CD4-positive, alpha-beta T cell (primary cell): ENCODE measurements around the gene TRIM40. TPM values are rescaled to one million over a fixed set of nuclear protein-coding genes. Genes with fewer than 3 reads are reported as not detected.

Source experiments
- ATAC-seq: fragments of 200-7000 bp; cut with Tn5 transposase; one replicate; pipeline ENCODE4 v1.10.0; 2022; ENCODE audit warnings: mild to moderate bottlenecking; ENCODE audit not compliant: poor library complexity
- CTCF ChIA-PET: fragments of 350-600 bp; sonication (Branson Sonifier 250); formaldehyde crosslinking; loops from one replicate; lab custom pipeline; 2021; ENCODE audit warnings: antibody characterized with exemption, inconsistent platforms; lab: Charles Lee
- POLR2A ChIA-PET: fragments of 350-600 bp; sonication (Branson Sonifier 250); formaldehyde crosslinking; loops from one replicate; lab custom pipeline; 2021; ENCODE audit warnings: antibody characterized with exemption, inconsistent platforms; lab: Charles Lee
- DNase-seq, 14 experiments: peaks; one replicate each; pipeline ENCODE4 v3.0.0-alpha.2; 2013 to 2020; ENCODE audit warnings: mixed read lengths in 2 of 14
- H3K27ac ChIP-seq, 2 donors: one replicate each; pipeline versions ENCODE4 v1.5.1 to v1.7.0; 2013; ENCODE audit warnings: low read length in 2 of 2, low read depth in 1 of 2, mild to moderate bottlenecking in 1 of 2
- H3K27me3 ChIP-seq, 2 experiments: 1 replicate in 1 of 2; 2 replicates in 1 of 2; pipeline versions ENCODE4 v1.6.1 to v1.7.0; 2013; ENCODE audit warnings: low read length in 2 of 2, control low read depth in 1 of 2, mild to moderate bottlenecking in 1 of 2, moderate library complexity in 1 of 2; ENCODE audit not compliant: insufficient read depth in 2 of 2, control insufficient read depth in 1 of 2
- H3K36me3 ChIP-seq: one replicate; pipeline ENCODE4 v1.6.1; 2013; ENCODE audit warnings: low read length, control low read depth; ENCODE audit not compliant: insufficient read depth
- H3K4me1 ChIP-seq: one replicate; pipeline ENCODE4 v1.6.1; 2013; ENCODE audit warnings: low read length, control low read depth; ENCODE audit not compliant: insufficient read depth
- H3K4me3 ChIP-seq: one replicate; pipeline ENCODE4 v1.5.1; 2013; ENCODE audit warnings: mild to moderate bottlenecking, low read length, moderate library complexity
- H3K9me3 ChIP-seq, 2 experiments: 1 replicate in 1 of 2; 2 replicates in 1 of 2; pipeline versions ENCODE4 v1.6.1 to v1.7.0; 2013; ENCODE audit warnings: low read length in 2 of 2, mild to moderate bottlenecking in 2 of 2, control low read depth in 1 of 2, moderate library complexity in 1 of 2; ENCODE audit not compliant: control insufficient read depth in 1 of 2, insufficient read depth in 1 of 2
- H3K27ac Mint-ChIP-seq: one replicate; pipeline ENCODE4 v1.8.0; 2020; ENCODE audit warnings: mixed read lengths
- H3K27me3 Mint-ChIP-seq: one replicate; pipeline ENCODE4 v1.8.0; 2021; ENCODE audit warnings: mixed read lengths
- H3K36me3 Mint-ChIP-seq: one replicate; pipeline ENCODE4 v1.8.0; 2021; ENCODE audit warnings: low read depth, mixed read lengths
- H3K4me1 Mint-ChIP-seq: one replicate; pipeline ENCODE4 v1.8.0; 2021; ENCODE audit warnings: low read depth, mixed read lengths
- H3K4me3 Mint-ChIP-seq: one replicate; pipeline ENCODE4 v1.8.0; 2020; ENCODE audit warnings: mild to moderate bottlenecking, mixed read lengths
- H3K9me3 Mint-ChIP-seq: one replicate; pipeline ENCODE4 v1.8.0; 2020; ENCODE audit warnings: mixed read lengths
- intact Hi-C, 2 experiments: fragments of 100-400 bp; cut with DNase I in 1 of 2; cut with micrococcal nuclease in 1 of 2; formaldehyde crosslinking; loops; one replicate each; pipeline versions ENCODE4 v1.15.1 to v1.9.0; 2023 to 2025; cut with DNase I, micrococcal nuclease
- total RNA-seq, 174 experiments: library from RNA in 2 of 174; stranded (reverse) in 2 of 174; gene quantifications; one replicate each; pipeline ENCODE4 v1.2.3 and lab custom pipeline; 2021 to 2026
- TF ChIP-seq, protein P1 (sequence below): fragments of 200-600 bp; IDR thresholded peaks from one replicate; pipeline ENCODE4 v1.8.0; 2022; ENCODE audit warnings: antibody characterized with exemption, mild to moderate bottlenecking

The TRIM40 gene
- total RNA-seq, 2 experiments from 2014 or later = not detected

DNA sequence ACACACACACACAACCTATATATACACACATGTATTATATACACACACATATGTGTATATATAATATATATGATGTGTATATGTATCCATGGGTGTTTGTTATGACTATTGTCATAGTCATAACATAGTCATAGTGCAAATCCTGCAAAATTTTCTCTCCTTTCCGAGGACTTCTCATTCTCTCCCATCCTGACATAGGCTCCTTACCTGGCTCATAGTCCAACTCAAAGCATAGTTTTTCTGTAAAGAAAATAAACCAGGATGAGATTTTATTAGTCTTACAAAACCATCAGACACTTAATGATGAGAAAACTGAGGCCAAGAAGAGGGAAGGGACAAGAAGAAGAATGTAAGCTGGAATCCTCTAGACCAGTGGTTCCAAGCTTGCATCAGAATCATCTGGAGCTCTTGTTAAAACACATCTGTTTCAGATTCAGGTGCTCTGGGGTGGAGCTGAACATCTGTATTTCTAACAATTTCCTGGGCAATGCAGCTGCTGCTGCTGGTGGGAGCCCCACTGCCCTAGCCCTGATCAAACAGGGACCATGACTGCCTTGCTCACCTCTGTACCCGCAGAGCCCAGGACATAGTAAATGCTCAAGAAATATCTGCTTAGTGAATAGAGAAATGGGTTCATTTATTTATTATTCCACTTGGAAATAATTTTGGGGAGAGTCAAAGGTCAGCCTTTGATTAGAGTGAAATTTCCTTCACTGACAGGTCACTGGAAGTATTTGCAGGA, 19.8 kb downstream of the TRIM40 start:
- H3K4me3 ChIP-seq = no peak overlapping the region
- Mint-ChIP-seq H3K27ac (no peak overlapping the region), H3K4me3 (no peak overlapping the region), H3K4me1 (no peaks in the 10 kb centered on the region), H3K9me3 (no peaks in the 10 kb centered on the region), H3K36me3 (no peaks in the 10 kb centered on the region), H3K27me3 (peaks cover 38% of the 10 kb centered on the region)
- intact Hi-C loops = no loop called here
- no peaks in the 10 kb centered on the region for H3K9me3 ChIP-seq
- ChIA-PET POLR2A (no interaction called here), CTCF (no interaction called here)
- no peaks in the 10 kb centered on the region for H3K36me3 ChIP-seq
- TF ChIP-seq, protein P1, sequence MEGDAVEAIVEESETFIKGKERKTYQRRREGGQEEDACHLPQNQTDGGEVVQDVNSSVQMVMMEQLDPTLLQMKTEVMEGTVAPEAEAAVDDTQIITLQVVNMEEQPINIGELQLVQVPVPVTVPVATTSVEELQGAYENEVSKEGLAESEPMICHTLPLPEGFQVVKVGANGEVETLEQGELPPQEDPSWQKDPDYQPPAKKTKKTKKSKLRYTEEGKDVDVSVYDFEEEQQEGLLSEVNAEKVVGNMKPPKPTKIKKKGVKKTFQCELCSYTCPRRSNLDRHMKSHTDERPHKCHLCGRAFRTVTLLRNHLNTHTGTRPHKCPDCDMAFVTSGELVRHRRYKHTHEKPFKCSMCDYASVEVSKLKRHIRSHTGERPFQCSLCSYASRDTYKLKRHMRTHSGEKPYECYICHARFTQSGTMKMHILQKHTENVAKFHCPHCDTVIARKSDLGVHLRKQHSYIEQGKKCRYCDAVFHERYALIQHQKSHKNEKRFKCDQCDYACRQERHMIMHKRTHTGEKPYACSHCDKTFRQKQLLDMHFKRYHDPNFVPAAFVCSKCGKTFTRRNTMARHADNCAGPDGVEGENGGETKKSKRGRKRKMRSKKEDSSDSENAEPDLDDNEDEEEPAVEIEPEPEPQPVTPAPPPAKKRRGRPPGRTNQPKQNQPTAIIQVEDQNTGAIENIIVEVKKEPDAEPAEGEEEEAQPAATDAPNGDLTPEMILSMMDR = no peak
- no peaks in the 10 kb centered on the region for H3K4me1 ChIP-seq
- DNase-seq = no peak
- peaks cover 9 to 18% of the 10 kb centered on the region in 2 experiments for H3K27me3 ChIP-seq
- no peak overlapping the region for H3K27ac ChIP-seq
- ATAC-seq = no peak

DNA sequence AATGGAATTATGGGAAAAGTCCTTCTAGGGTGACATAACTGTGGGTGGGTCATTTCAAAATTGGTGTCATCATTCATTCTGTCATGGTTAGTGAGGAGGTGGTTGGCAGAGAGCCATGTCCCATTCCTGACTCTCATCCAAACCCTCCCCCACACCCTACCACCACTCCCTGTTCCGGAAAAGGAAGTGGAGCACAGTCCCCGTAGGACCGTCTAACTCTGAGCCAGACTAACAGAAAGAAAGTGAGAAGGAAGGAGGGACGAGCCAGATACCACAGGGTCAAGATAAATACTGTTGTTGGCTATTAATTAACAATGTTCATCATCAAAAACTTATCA, 20.3 kb downstream of the TRIM40 start:
- intact Hi-C loops = no loop called here
- Histone ChIP-seq H3K4me3 (no peak overlapping the region), H3K27ac (no peak overlapping the region), H3K4me1 (no peaks in the 10 kb centered on the region), H3K9me3 (no peaks in the 10 kb centered on the region), H3K27me3 (peaks cover 10 to 18% of the 10 kb centered on the region in 2 experiments), H3K36me3 (no peaks in the 10 kb centered on the region)
- DNase-seq = no peak
- Mint-ChIP-seq H3K9me3 (no peaks in the 10 kb centered on the region), H3K4me1 (no peaks in the 10 kb centered on the region), H3K27ac (no peak overlapping the region), H3K36me3 (no peaks in the 10 kb centered on the region), H3K4me3 (no peak overlapping the region), H3K27me3 (peaks cover 35% of the 10 kb centered on the region)
- TF ChIP-seq, protein P1 = no peak
- ATAC-seq = no peak
- CTCF ChIA-PET = no interaction called here
- POLR2A ChIA-PET = no interaction called here

DNA sequence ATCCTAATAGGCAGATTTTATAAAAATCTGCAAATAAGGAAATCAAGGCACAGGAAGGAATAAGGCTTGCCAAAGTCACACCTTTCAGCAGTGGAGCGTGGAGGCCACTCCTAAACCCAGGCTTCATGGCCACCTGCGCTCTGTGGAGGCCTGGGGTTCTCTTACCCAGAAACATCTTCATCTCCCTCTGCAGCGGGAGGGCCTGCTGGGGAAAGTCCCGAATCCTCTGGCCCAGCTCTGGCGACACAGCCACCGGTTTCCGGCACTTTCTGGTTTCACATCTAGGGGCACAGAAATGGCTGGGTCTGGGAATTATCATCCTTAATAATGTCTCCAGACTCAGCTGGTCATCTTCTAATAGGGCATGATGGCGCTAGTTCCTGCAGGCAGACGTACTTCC, 20.8 kb downstream of the TRIM40 start:
- H3K4me3 Mint-ChIP-seq = no peak overlapping the region
- H3K4me1 Mint-ChIP-seq = no peaks in the 10 kb centered on the region
- ChIA-PET CTCF (interaction anchor here (0.7 kb wide), 1 partner anchor 25 kb away, joined by 3 read pairs; no protein-coding TSS in a partner anchor), POLR2A (no interaction called here)
- H3K27ac Mint-ChIP-seq = no peak overlapping the region
- TF ChIP-seq, protein P1 = no peak
- H3K9me3 ChIP-seq = no peaks in the 10 kb centered on the region
- ATAC-seq (no peak), DNase-seq (no peak)
- no peak overlapping the region for H3K4me3 ChIP-seq
- H3K27me3 ChIP-seq = peaks cover 10 to 18% of the 10 kb centered on the region in 2 experiments
- no peaks in the 10 kb centered on the region for H3K36me3 Mint-ChIP-seq
- no peak overlapping the region for H3K27ac ChIP-seq
- no peaks in the 10 kb centered on the region for H3K4me1 ChIP-seq
- intact Hi-C loops = no loop called here
- no peaks in the 10 kb centered on the region for H3K9me3 Mint-ChIP-seq
- no peaks in the 10 kb centered on the region for H3K36me3 ChIP-seq
- peaks cover 35% of the 10 kb centered on the region for H3K27me3 Mint-ChIP-seq
